T-cell (primary cell): ENCODE results near the gene IPO7. TPM values are rescaled to one million over a fixed set of nuclear protein-coding genes. Genes with fewer than 3 reads are reported as not detected.

Experiments
- ATAC-seq, 4 experiments: fragments of 200-7000 bp in 3 of 4; fragments of 150-1000 bp in 1 of 4; cut with Tn5 transposase; replicated peaks in 1 of 4; 1 replicate in 3 of 4; 2 replicates in 1 of 4; pipeline ENCODE4 v1.10.0; 2021; ENCODE audit warnings: moderate library complexity in 3 of 4, mild to moderate bottlenecking in 2 of 4, moderate number of reproducible peaks in 1 of 4
- CTCF ChIA-PET, 2 donors: fragments of 300-600 bp; sonication (Branson Sonifier 250); formaldehyde crosslinking; loops; one replicate each; lab custom pipeline; 2022; ENCODE audit warnings: antibody characterized with exemption in 2 of 2; lab: Charles Lee
- POLR2A ChIA-PET, 2 donors: fragments of 300-600 bp; sonication (Branson Sonifier 250); formaldehyde crosslinking; loops; one replicate each; lab custom pipeline; 2022; ENCODE audit warnings: antibody characterized with exemption in 2 of 2; lab: Charles Lee
- DNase-seq, 35 experiments: peaks; one replicate each; pipeline versions ENCODE4 v3.0.0 to v3.0.0-alpha.2; 2013 to 2023
- H3K27ac ChIP-seq: one replicate; pipeline ENCODE4 v1.5.1; 2013; ENCODE audit warnings: low read length
- H3K27me3 ChIP-seq, 2 experiments: replicated peaks in 1 of 2; 1 replicate in 1 of 2; 2 replicates in 1 of 2; pipeline versions ENCODE4 v1.6.1 to v1.7.0; 2013; ENCODE audit warnings: low read length in 1 of 2, mixed read lengths in 1 of 2; ENCODE audit not compliant: control insufficient read depth in 2 of 2, insufficient read depth in 2 of 2; ENCODE audit errors: extremely low read depth in 1 of 2
- H3K36me3 ChIP-seq, 2 donors: 1 replicate in 1 of 2; 2 replicates in 1 of 2; pipeline versions ENCODE4 v1.6.1 to v1.7.0; 2013; ENCODE audit warnings: low read length in 1 of 2; ENCODE audit not compliant: control insufficient read depth in 2 of 2, insufficient read depth in 1 of 2; ENCODE audit errors: extremely low read depth in 1 of 2
- H3K4me1 ChIP-seq, 2 experiments: 1 replicate in 1 of 2; 2 replicates in 1 of 2; pipeline versions ENCODE4 v1.6.1 to v1.7.0; 2013; ENCODE audit warnings: low read length in 2 of 2, mixed read lengths in 1 of 2; ENCODE audit not compliant: insufficient read depth in 2 of 2, control insufficient read depth in 1 of 2; ENCODE audit errors: extremely low read depth in 1 of 2
- H3K4me3 ChIP-seq, 2 donors: 1 replicate in 1 of 2; 2 replicates in 1 of 2; pipeline versions ENCODE4 v1.5.1 to v1.7.0; 2013; ENCODE audit warnings: mild to moderate bottlenecking in 2 of 2, low read length in 1 of 2, moderate library complexity in 1 of 2; ENCODE audit not compliant: control insufficient read depth in 1 of 2; ENCODE audit errors: extremely low read depth in 1 of 2
- H3K9me3 ChIP-seq: 2 replicates; pipeline ENCODE4 v1.7.0; 2013
- H3K27ac Mint-ChIP-seq, 2 donors: one replicate each; pipeline ENCODE4 v1.8.0; 2020 to 2021; ENCODE audit warnings: mild to moderate bottlenecking in 2 of 2, mixed read lengths in 2 of 2
- H3K27me3 Mint-ChIP-seq, 2 donors: one replicate each; pipeline ENCODE4 v1.8.0; 2021 to 2022; ENCODE audit warnings: mixed read lengths in 2 of 2
- H3K36me3 Mint-ChIP-seq: one replicate; pipeline ENCODE4 v1.8.0; 2021; ENCODE audit warnings: mixed read lengths
- H3K4me1 Mint-ChIP-seq, 3 donors: one replicate each; pipeline ENCODE4 v1.8.0; 2020 to 2022; ENCODE audit warnings: mixed read lengths in 3 of 3, mild to moderate bottlenecking in 1 of 3
- H3K4me3 Mint-ChIP-seq, 3 donors: one replicate each; pipeline ENCODE4 v1.8.0; 2020 to 2022; ENCODE audit warnings: mild to moderate bottlenecking in 3 of 3, mixed read lengths in 3 of 3, moderate library complexity in 3 of 3
- H3K9me3 Mint-ChIP-seq, 3 donors: one replicate each; pipeline ENCODE4 v1.8.0; 2020 to 2022; ENCODE audit warnings: mixed read lengths in 3 of 3
- WGBS: methylation state at CpG from one replicate; pipeline ENCODE4 v1.1.5; 2013; ENCODE audit warnings: missing lambda C conversion rate; ENCODE audit not compliant: insufficient coverage; 5-methylcytosine and 5-hydroxymethylcytosine counted together
- total RNA-seq, 35 experiments: library from RNA in 6 of 35; stranded (reverse) in 6 of 35; fragments of 120-200 nt in 1 of 35; gene quantifications; one replicate each; pipeline versions ENCODE4 v1.2.1 to v1.2.4 and lab custom pipeline; 2013 to 2026

The IPO7 gene
- total RNA-seq, 5 donors from 2014 or later (not counting 1 experiment from before 2014, with no cell fraction given), result 53.3 to 72.8 (median 61.2) TPM

GRCh38 chr11:9462806-9463537 is 78.5 kb downstream of the IPO7 start:
- Histone ChIP-seq H3K36me3 (peaks cover 0 to 5% of the 10 kb centered on the region in 2 donors), H3K4me1 (peaks cover 16 to 17% of the 10 kb centered on the region in 2 experiments), H3K27ac (no peak overlapping the region), H3K9me3 (no peaks in the 10 kb centered on the region), H3K4me3 (no peak overlapping the region), H3K27me3 (no peaks in the 10 kb centered on the region)
- H3K9me3 Mint-ChIP-seq, result no peaks in the 10 kb centered on the region
- no CpG with 5 or more reads among the region's 8 CpGs for WGBS
- no peaks in the 10 kb centered on the region for H3K27me3 Mint-ChIP-seq
- peaks cover 14% of the 10 kb centered on the region for H3K36me3 Mint-ChIP-seq
- no peak for ATAC-seq
- peak overlapping the region; percentile 53 to 88 (median 55) for H3K4me3 Mint-ChIP-seq
- no peak for DNase-seq
- H3K4me1 Mint-ChIP-seq, result peaks cover 31 to 43% (median 37%) of the 10 kb centered on the region in 3 donors
- POLR2A ChIA-PET, result interaction anchor here in 1 of 2 donors (0.6 kb wide), 2 partner anchors 95 to 104 kb away, joined by 3 to 5 read pairs; no protein-coding TSS in a partner anchor
- H3K27ac Mint-ChIP-seq, result peak overlapping the region; percentile 82 to 89
- CTCF ChIA-PET, result no interaction called here

GRCh38 chr11:9470765-9471164 is 86.3 kb downstream of the IPO7 start:
- no peak overlapping the region for H3K27ac Mint-ChIP-seq

GRCh38 chr11:9473408-9473807 is 89.0 kb downstream of the IPO7 start:
- no peak overlapping the region for H3K4me3 Mint-ChIP-seq
- no peak for DNase-seq
- H3K9me3 Mint-ChIP-seq, result no peaks in the 10 kb centered on the region
- Histone ChIP-seq H3K36me3 (peaks cover 8 to 56% of the 10 kb centered on the region in 2 donors), H3K27ac (no peak overlapping the region), H3K4me3 (no peak overlapping the region), H3K4me1 (no peaks in the 10 kb centered on the region), H3K27me3 (no peaks in the 10 kb centered on the region), H3K9me3 (no peaks in the 10 kb centered on the region)
- ChIA-PET CTCF (interaction anchor here (0.6 to 1.6 kb wide), 4 partner anchors 33 to 492 kb away, joined by 3 to 6 read pairs (median 4); no protein-coding TSS in a partner anchor), POLR2A (interaction anchor here in 1 of 2 donors (0.7 kb wide), 1 partner anchor 9 kb away, joined by 3 read pairs; no protein-coding TSS in a partner anchor)
- H3K27me3 Mint-ChIP-seq, result no peaks in the 10 kb centered on the region
- peaks cover 31% of the 10 kb centered on the region for H3K36me3 Mint-ChIP-seq
- peaks cover 1 to 6% (median 6%) of the 10 kb centered on the region in 3 donors for H3K4me1 Mint-ChIP-seq
- no peak for ATAC-seq
- no peak overlapping the region for H3K27ac Mint-ChIP-seq

More at GRCh38 chr11:9470765-9471164, 86.3 kb downstream of the IPO7 start:
- Mint-ChIP-seq H3K4me1 (peaks cover 7 to 17% (median 12%) of the 10 kb centered on the region in 3 donors), H3K9me3 (no peaks in the 10 kb centered on the region), H3K36me3 (peaks cover 32% of the 10 kb centered on the region), H3K27me3 (no peaks in the 10 kb centered on the region), H3K4me3 (no peak overlapping the region)
- POLR2A ChIA-PET, result no interaction called here
- Histone ChIP-seq H3K4me1 (no peaks in the 10 kb centered on the region), H3K9me3 (no peaks in the 10 kb centered on the region), H3K4me3 (no peak overlapping the region), H3K27me3 (no peaks in the 10 kb centered on the region), H3K36me3 (peaks cover 10 to 45% of the 10 kb centered on the region in 2 donors), H3K27ac (no peak overlapping the region)
- DNase-seq (no peak), ATAC-seq (no peak)
- WGBS, result 100% methylated on average over 2 of the region's 4 CpGs
- CTCF ChIA-PET, result interaction anchor here (0.6 to 0.7 kb wide), 2 partner anchors 21 to 33 kb away, joined by 3 to 4 read pairs; no protein-coding TSS in a partner anchor

GRCh38 chr11:9479899-9480298 is 95.4 kb downstream of the IPO7 start:
- ATAC-seq, result no peak
- H3K27me3 Mint-ChIP-seq, result no peaks in the 10 kb centered on the region
- CTCF ChIA-PET, result interaction anchor here in 1 of 2 donors (0.6 to 1.1 kb wide), 3 partner anchors 19 to 567 kb away, joined by 3 to 4 read pairs (median 3); no protein-coding TSS in a partner anchor
- Histone ChIP-seq H3K4me1 (no peaks in the 10 kb centered on the region), H3K4me3 (no peak overlapping the region), H3K36me3 (peaks cover 7 to 45% of the 10 kb centered on the region in 2 donors), H3K9me3 (no peaks in the 10 kb centered on the region), H3K27me3 (no peaks in the 10 kb centered on the region), H3K27ac (no peak overlapping the region)
- H3K4me1 Mint-ChIP-seq, result no peaks in the 10 kb centered on the region
- POLR2A ChIA-PET, result no interaction called here
- no peak for DNase-seq
- H3K4me3 Mint-ChIP-seq, result no peak overlapping the region
- peak overlapping the region in 1 of 2 donors; percentile 48 for H3K27ac Mint-ChIP-seq
- no CpG with 5 or more reads among the region's 2 CpGs for WGBS
- no peaks in the 10 kb centered on the region for H3K9me3 Mint-ChIP-seq
- peaks cover 34% of the 10 kb centered on the region for H3K36me3 Mint-ChIP-seq

- no peaks in the 10 kb centered on the region for H3K9me3 Mint-ChIP-seq
- no peak overlapping the region for H3K4me3 Mint-ChIP-seq
- 100% methylated on average over 1 of the region's 3 CpGs for WGBS
- no peaks in the 10 kb centered on the region for H3K4me1 ChIP-seq
- H3K4me1 Mint-ChIP-seq, result no peaks in the 10 kb centered on the region
- ATAC-seq (no peak), DNase-seq (no peak)
- CTCF ChIA-PET, result interaction anchor here in 1 of 2 donors (0.5 kb wide), 1 partner anchor 17 kb away, joined by 4 read pairs; no protein-coding TSS in a partner anchor
- H3K27me3 Mint-ChIP-seq, result no peaks in the 10 kb centered on the region
- no peak overlapping the region for H3K4me3 ChIP-seq
- peaks cover 41% of the 10 kb centered on the region for H3K36me3 Mint-ChIP-seq
- POLR2A ChIA-PET, result no interaction called here
- no peaks in the 10 kb centered on the region for H3K9me3 ChIP-seq
- peaks cover 2 to 55% of the 10 kb centered on the region in 2 donors for H3K36me3 ChIP-seq
- H3K27ac Mint-ChIP-seq, result no peak overlapping the region
- H3K27ac ChIP-seq, result no peak overlapping the region
- no peaks in the 10 kb centered on the region for H3K27me3 ChIP-seq
Observed at GRCh38 chr11:9489080-9489765, 104.8 kb downstream of the IPO7 start.

GRCh38 chr11:9490376-9490775 is 105.9 kb downstream of the IPO7 start:
- Mint-ChIP-seq H3K9me3 (no peaks in the 10 kb centered on the region), H3K4me3 (no peak overlapping the region), H3K4me1 (no peaks in the 10 kb centered on the region), H3K36me3 (peaks cover 46% of the 10 kb centered on the region), H3K27ac (no peak overlapping the region), H3K27me3 (no peaks in the 10 kb centered on the region)
- peaks cover 2 to 62% of the 10 kb centered on the region in 2 donors for H3K36me3 ChIP-seq
- no peaks in the 10 kb centered on the region for H3K9me3 ChIP-seq
- DNase-seq (no peak), ATAC-seq (no peak)
- no peak overlapping the region for H3K27ac ChIP-seq
- POLR2A ChIA-PET, result interaction anchor here in 1 of 2 donors (0.7 kb wide), 1 partner anchor 349 kb away, joined by 5 read pairs; no protein-coding TSS in a partner anchor
- no peaks in the 10 kb centered on the region for H3K4me1 ChIP-seq
- no CpG with 5 or more reads among the region's 3 CpGs for WGBS
- H3K4me3 ChIP-seq, result no peak overlapping the region
- H3K27me3 ChIP-seq, result no peaks in the 10 kb centered on the region
- CTCF ChIA-PET, result interaction anchor here in 1 of 2 donors (0.7 kb wide), 1 partner anchor 16 kb away, joined by 4 read pairs; no protein-coding TSS in a partner anchor
